Activated T-cell treated with anti-CD3 and anti-CD28 coated beads for 1 hour (primary cell): ENCODE measurements around the gene LRRC61.
A peak's percentile ranks its signal among the peaks of the same experiment; 100 is the strongest.
"Not testable (repeated sequence)": the region's sequence is repeated elsewhere in the genome, so short reads cannot be mapped to it uniquely, and the experiment has no call there.

Source experiments
- DNase-seq: peaks from one replicate; pipeline ENCODE4 v3.0.0-alpha.2; 2020; ENCODE audit warnings: low read depth

LRRC61 gene, protein sequence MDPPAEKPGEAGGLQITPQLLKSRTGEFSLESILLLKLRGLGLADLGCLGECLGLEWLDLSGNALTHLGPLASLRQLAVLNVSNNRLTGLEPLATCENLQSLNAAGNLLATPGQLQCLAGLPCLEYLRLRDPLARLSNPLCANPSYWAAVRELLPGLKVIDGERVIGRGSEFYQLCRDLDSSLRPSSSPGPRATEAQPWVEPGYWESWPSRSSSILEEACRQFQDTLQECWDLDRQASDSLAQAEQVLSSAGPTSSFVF

GRCh38 chr7:150322833-150323681 is at the start of gene LRRC61, which contains the start of gene ACTR3C:
Gene LRRC61 (plus strand): TSS chr7:150323355. CDS start chr7:150336862, 13,507 bp downstream.
Gene ACTR3C (minus strand): TSS chr7:150323545. CDS start chr7:150295296, 28,249 bp downstream.
- DNase-seq: peak; percentile 49

- DNase-seq: not testable (repeated sequence)
Measured at GRCh38 chr7:150276132-150276695, 46.9 kb upstream of the LRRC61 start.

DNA sequence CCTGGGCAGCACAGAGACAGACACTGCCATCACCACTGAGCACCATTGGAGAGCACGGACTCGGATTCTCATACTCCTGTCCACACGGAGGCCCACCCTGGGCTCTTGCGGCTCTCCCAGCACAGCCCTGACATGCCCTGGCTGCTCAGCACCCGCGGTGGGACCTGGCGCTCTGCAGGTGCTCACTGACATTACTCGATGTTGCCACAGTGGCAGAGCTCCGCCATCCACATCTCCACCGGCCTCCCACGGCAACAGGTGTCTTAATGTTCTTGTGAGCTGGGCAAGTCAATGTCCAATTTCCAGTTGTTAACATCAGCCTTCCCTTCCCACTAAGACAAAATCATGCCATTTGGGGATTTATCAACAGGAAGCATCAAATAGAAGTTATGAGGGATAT is 44.8 kb upstream of the LRRC61 start:
- not testable (repeated sequence) for DNase-seq

- not testable (repeated sequence) for DNase-seq
Measured at GRCh38 chr7:150281681-150282403, 41.3 kb upstream of the LRRC61 start.

DNA sequence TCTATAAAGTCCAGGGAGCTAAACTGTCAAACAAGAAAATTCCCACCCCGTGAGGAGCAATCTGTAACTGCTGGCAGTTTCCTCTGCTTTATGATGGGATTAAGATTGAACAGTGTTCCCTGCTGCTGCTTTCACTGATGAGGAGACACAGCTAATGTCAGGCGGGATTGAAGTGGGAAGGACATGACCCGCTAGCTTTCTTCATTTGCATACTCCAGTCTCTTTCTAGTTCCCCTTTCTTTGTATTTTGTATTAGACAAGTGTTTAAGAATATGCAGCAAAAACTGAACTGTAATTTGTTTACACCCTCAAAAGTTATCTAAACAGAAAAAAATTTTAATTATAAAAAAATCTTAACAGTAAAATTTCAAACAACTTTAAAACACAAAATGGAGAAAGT is 40.0 kb upstream of the LRRC61 start:
- not testable (repeated sequence) for DNase-seq

GRCh38 chr7:150283608-150284007 is 39.5 kb upstream of the LRRC61 start:
- DNase-seq: not testable (repeated sequence)

DNA sequence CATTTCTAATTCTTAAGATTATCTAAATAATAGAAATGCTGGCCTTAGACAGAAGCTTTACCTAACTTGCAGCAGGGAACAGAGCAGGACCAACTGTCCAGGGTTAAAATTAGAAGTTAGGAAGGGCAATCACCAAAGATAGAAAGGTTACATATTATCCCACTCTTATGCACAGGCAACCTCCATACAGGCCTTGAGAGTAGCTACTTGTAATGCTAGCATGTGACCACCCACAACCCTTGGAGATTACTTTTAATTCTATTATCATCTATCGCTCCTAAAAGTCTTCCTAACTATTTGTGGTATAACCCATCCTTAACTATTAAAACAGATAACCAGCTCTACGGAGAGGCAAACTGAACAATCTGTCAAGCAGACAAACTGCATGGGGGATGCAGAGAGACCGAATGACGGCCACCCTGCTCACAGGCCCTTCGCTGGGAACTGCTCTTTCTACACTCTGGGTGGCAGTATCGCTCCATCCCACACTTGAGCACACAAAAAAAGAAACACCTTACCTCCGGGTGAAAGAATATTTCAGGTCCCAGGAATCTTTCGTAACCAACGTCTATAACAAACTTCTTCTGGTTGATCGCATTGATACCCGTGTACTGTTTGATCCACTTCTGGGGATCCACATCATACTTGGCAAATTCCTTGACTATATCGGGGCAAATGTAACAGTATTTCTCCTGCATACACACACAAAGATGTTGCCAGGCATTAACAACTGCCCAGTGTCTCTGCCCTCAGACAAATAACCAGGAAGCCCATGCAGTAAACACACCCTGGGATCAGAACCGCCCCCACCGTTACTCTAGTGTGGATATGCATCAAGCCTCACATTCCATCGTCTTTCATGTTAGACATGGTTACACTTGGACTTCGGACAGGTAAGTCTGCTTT is 37.1 kb upstream of the LRRC61 start:
- peak; percentile 1 for DNase-seq

DNA sequence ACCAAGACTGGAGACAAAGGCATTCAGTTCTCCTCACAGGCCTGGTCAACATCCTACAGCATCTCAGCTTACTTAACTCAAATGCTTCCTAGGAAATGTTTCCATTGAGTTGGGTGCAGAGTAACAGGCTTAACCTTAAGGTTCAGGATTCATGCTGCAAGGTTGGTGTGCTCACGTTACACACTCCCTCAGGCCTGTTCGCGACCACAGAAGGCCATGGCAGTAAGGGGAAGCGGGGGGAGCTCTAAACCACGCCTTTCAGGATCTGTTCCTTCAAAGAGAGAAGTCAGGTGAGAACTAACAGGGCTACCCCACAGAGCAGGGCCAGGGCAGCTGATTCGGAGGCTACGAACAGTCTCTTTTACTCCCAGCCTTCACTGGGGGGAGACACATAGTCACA is 35.3 kb upstream of the LRRC61 start:
- DNase-seq: not testable (repeated sequence)

- DNase-seq: not testable (repeated sequence)
Measured at GRCh38 chr7:150288816-150289215, 34.3 kb upstream of the LRRC61 start.

DNA sequence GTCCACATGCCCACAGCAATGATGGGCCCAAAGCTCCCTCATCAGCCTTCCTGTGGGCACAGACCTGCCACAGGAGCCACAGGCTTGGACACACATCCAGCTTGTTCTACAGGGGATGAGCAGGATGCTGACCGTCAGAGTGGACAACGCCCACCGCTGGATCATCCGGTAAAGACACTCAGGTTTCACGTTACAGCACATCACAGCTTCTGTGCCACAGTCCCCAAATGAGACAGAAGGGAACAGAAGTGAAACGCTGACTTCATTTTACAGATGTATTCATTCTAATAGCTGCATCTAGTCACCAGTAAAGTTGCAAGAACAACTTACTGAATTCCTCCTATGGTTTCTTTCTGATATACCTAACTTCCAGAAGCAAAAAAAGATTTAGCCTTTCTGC is 32.8 kb upstream of the LRRC61 start:
- not testable (repeated sequence) for DNase-seq

- DNase-seq: not testable (repeated sequence)
Measured at GRCh38 chr7:150295027-150295426, 28.1 kb upstream of the LRRC61 start.

DNA sequence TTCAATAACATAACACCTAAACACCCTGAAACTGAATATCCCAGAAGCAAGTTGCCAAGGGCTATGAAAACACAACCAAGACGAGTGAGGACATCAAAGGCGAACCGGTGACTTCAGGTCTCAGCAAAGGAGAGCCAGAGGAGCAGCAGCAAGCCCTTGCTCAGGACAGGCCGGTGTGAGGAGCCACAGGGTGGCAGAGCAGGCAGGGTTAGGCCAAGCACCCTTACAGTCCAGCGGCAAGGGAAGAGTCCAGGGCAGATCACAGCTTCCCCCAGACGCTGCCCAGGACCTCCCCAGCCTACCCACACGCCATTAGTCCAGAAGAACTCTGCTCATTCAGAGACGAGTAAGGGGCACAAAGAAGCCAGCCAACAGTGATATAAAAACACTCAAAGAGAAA is 27.5 kb upstream of the LRRC61 start:
- not testable (repeated sequence) for DNase-seq

GRCh38 chr7:150296802-150297201 is 26.4 kb upstream of the LRRC61 start:
- not testable (repeated sequence) for DNase-seq

GRCh38 chr7:150297978-150298377 is 25.2 kb upstream of the LRRC61 start:
- DNase-seq: not testable (repeated sequence)

- not testable (repeated sequence) for DNase-seq
Measured at GRCh38 chr7:150302908-150303310, 20.2 kb upstream of the LRRC61 start.

DNA sequence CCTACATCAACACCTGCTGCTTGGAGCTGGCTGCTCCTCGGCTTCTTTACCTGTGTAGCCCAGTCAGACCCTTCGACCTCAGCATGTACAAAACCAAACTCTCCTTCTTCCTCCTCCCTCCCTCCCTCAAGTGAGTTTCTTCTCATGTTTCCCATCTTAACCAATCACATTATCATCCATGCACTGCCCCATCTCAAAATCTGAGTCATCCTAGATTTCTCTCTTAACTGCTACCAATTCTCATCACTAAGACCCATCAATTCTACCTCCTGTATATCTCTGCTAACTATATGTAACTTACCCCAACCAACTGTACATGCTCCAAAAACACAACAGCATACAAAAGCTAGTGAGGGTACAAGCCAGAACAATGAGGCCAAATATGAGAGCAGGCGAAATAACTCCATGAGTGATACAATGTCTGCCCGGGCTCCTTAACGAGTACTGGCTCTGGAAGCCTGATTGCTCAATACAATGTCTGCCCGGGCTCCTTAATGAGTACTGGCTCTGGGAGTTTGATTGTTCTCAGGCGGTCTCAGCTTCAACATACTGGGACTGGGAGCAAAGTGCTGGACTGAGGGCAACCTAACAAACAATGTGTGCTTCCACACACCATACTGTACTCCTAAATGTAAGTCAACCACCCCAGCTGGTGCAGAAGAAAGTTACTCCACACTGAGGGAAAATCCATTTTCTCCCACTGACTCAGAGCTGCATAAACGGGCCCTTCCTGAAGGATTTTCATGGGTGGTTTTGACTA is 18.5 kb upstream of the LRRC61 start:
- DNase-seq: not testable (repeated sequence)

- DNase-seq: not testable (repeated sequence)
Measured at GRCh38 chr7:150305259-150305902, 17.8 kb upstream of the LRRC61 start.

DNA sequence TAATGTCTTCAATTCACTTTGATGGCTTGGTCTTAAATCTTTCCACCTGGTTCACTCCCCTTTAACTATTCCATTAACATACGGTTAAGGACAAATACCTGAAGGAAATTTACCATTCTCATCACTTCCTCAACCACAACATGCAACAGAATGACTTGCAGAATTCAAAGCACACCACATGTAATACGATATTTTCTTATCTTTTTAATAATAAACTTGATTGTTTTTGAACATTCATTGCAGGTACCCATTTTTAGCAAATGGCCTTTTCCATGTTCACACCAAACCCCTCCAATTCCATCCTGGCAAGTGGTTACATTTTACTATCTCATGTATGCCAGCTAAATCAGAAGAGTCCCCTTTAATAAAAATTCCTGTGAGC is 17.3 kb upstream of the LRRC61 start:
- DNase-seq: not testable (repeated sequence)

DNA sequence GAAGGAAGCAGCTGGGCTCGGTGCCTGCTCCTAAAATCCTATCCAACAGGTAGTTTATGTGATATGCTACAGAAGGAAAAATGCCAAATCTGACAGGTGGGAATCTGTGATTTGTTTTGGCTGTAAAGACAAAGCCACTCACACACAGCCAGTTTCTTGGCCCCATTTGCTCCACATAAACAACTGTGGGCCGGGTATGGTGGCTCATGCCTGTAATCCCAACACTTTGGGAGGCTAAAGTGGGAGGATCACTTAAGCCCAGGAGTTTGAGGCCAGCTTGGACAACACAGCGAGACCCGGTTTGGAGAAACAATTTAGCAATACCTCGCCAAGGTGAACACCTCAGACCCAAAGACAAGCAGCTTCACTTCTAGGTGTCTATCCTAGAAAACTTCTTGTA is 16.8 kb upstream of the LRRC61 start:
- not testable (repeated sequence) for DNase-seq

GRCh38 chr7:150307129-150307528 is 16.0 kb upstream of the LRRC61 start:
- no peak for DNase-seq
